K562 (cell line): ENCODE data around the gene MBNL2. TPM values are rescaled to one million over a fixed set of nuclear protein-coding genes. Genes with fewer than 3 reads are reported as not detected.

ENCODE experiments used
- ATAC-seq: fragments of 200-7000 bp; cut with Tn5 transposase; 3 replicates; pipeline ENCODE4 v1.9.1; 2020; ENCODE audit warnings: moderate library complexity
- BruUV-seq: library from RNA; stranded (reverse); fragments of 400-500 nt; replicated peaks from 2 replicates; lab custom pipeline; 2021; lab: Mats Ljungman, UMichigan
- CTCF ChIA-PET: fragments of 300-600 bp; formaldehyde crosslinking; extraction: SDS; loops from one replicate; lab custom pipeline; 2021; ENCODE audit warnings: low intra/inter-chr PET ratio; lab: Yijun Ruan, JAX
- POLR2A ChIA-PET: fragments of 300-600, 350-650 bp; sonication (Branson Sonifier 250); formaldehyde crosslinking; extraction: SDS; loops from one replicate; lab custom pipeline; 2021; ENCODE audit warnings: antibody characterized with exemption, inconsistent platforms; lab: Yijun Ruan, JAX
- DNase-seq, 4 experiments: peaks; one replicate each; pipeline versions ENCODE4 v3.0.0 to v3.0.0-alpha.2; 2011 to 2018; ENCODE audit warnings: low spot score in 3 of 4, mixed read lengths in 3 of 4; ENCODE audit errors: extremely low read depth in 1 of 4
- FAIRE-seq: peaks from 2 replicates; lab custom pipeline; 2011; peaks lifted over from hg19 to GRCh38; lab: Jason Lieb, UNC
- H2AFZ ChIP-seq: 2 replicates; pipeline ENCODE4 v1.6.0; 2011; ENCODE audit warnings: low read depth, low read length, control low read depth, inconsistent platforms
- H3K27ac ChIP-seq: fragments of 200-600 bp; 3 replicates; pipeline ENCODE4 v1.8.0; 2011; ENCODE audit warnings: low read depth, mild to moderate bottlenecking, control low read depth, inconsistent platforms, low read length, moderate library complexity, mixed read lengths; ENCODE audit errors: extremely low read depth
- H3K27me3 ChIP-seq, 2 experiments: fragments of 300-600 bp in 1 of 2; 2 replicates in 1 of 2; 3 replicates in 1 of 2; pipeline versions ENCODE4 v1.6.0 to v1.8.0; 2011; ENCODE audit warnings: inconsistent platforms in 2 of 2, low read length in 2 of 2, mild to moderate bottlenecking in 1 of 2, mixed read lengths in 1 of 2, moderate library complexity in 1 of 2; ENCODE audit not compliant: control insufficient read depth in 2 of 2, insufficient read depth in 2 of 2
- H3K36me3 ChIP-seq: fragments of 300-600 bp; 3 replicates; pipeline ENCODE4 v1.8.0; 2011; ENCODE audit warnings: mild to moderate bottlenecking, low read length, inconsistent platforms; ENCODE audit not compliant: control insufficient read depth, insufficient read depth
- H3K4me1 ChIP-seq, 2 experiments: fragments of 200-600 bp in 1 of 2; replicated peaks in 1 of 2; 2 replicates in 1 of 2; 3 replicates in 1 of 2; pipeline versions ENCODE4 v1.5.1 to v1.8.0; 2011; ENCODE audit warnings: inconsistent platforms in 2 of 2, low read length in 2 of 2, mild to moderate bottlenecking in 1 of 2, mixed read lengths in 1 of 2, moderate library complexity in 1 of 2; ENCODE audit not compliant: control insufficient read depth in 2 of 2, insufficient read depth in 2 of 2
- H3K4me2 ChIP-seq: 2 replicates; pipeline ENCODE4 v1.6.1; 2011; ENCODE audit warnings: low read length, control low read depth, inconsistent platforms, mixed read lengths; ENCODE audit not compliant: insufficient read depth
- H3K4me3 ChIP-seq: fragments of 200-600 bp; sonication (generic), shearing (Covaris generic); 2 replicates; pipeline ENCODE4 v1.5.1; 2016; ENCODE audit warnings: control low read depth, inconsistent platforms
- H3K79me2 ChIP-seq: fragments of 200-600 bp; 3 replicates; pipeline ENCODE4 v1.8.0; 2011; ENCODE audit warnings: low read length, inconsistent platforms; ENCODE audit not compliant: control insufficient read depth, insufficient read depth
- H3K9ac ChIP-seq, 2 experiments: 2 replicates each; pipeline versions ENCODE4 v1.6.0 to v1.6.1; 2011; ENCODE audit warnings: low read depth in 2 of 2, low read length in 2 of 2, control low read depth in 1 of 2, inconsistent platforms in 1 of 2, mild to moderate bottlenecking in 1 of 2, mixed read lengths in 1 of 2; ENCODE audit not compliant: insufficient read depth in 1 of 2
- H3K9me1 ChIP-seq: one replicate; pipeline ENCODE4 v1.6.0; 2011; ENCODE audit warnings: inconsistent platforms, mild to moderate bottlenecking, low read length, moderate library complexity; ENCODE audit not compliant: control insufficient read depth, insufficient read depth
- H3K9me3 ChIP-seq: replicated peaks from 2 replicates; pipeline ENCODE4 v1.5.1; 2011; ENCODE audit warnings: low read depth, low read length, inconsistent platforms; ENCODE audit not compliant: control insufficient read depth, insufficient read depth
- H4K20me1 ChIP-seq: replicated peaks from 2 replicates; pipeline ENCODE4 v1.6.1; 2011; ENCODE audit warnings: low read length, inconsistent platforms, mixed read lengths; ENCODE audit not compliant: control insufficient read depth, insufficient read depth
- EGR1 ChIP-seq: fragments of 450-650 bp; conservative IDR thresholded peaks from 2 replicates; pipeline ENCODE4 v1.6.1; 2017; ENCODE audit warnings: mild to moderate bottlenecking
- NFRKB ChIP-seq: fragments of 450-650 bp; IDR thresholded peaks from 2 replicates; pipeline ENCODE4 v1.6.1; 2016; ENCODE audit warnings: low read depth
- PCBP2 ChIP-seq: fragments of 200-400 bp; formaldehyde crosslinking; IDR thresholded peaks from 2 replicates; pipeline ENCODE4 v1.6.1; 2018; ENCODE audit warnings: low read length, low read depth, mild to moderate bottlenecking, moderate library complexity; ENCODE audit not compliant: poor library complexity, severe bottlenecking
- PTRF ChIP-seq: fragments of 450-650 bp; IDR thresholded peaks from 2 replicates; pipeline ENCODE4 v1.6.1; 2016; ENCODE audit warnings: mild to moderate bottlenecking, missing genetic modification characterization, missing compliant biosample characterization
- TFAM ChIP-seq: fragments of 250-450 bp; sonication (Bioruptor Pico); conservative IDR thresholded peaks from 2 replicates; pipeline ENCODE4 v1.5.0; 2021; ENCODE audit warnings: mild to moderate bottlenecking, moderate library complexity
- TFAP4 ChIP-seq: sonication (generic); formaldehyde crosslinking; IDR thresholded peaks from 2 replicates; pipeline ENCODE4 v1.8.0; 2022; ENCODE audit warnings: missing genetic modification reagents, mild to moderate bottlenecking, moderate library complexity, borderline replicate concordance
- ZNF274 ChIP-seq: IDR thresholded peaks from 2 replicates; pipeline ENCODE4 v1.6.1; 2011; ENCODE audit warnings: low read depth, mild to moderate bottlenecking, low read length, moderate library complexity, borderline replicate concordance
- ZNF644 ChIP-seq: fragments of 200-800 bp; sonication (Bioruptor generic); IDR thresholded peaks from 2 replicates; pipeline ENCODE4 v1.6.1; 2016; ENCODE audit warnings: low read depth, missing genetic modification characterization, missing compliant biosample characterization
- WGBS: fragments of 100-300 bp; shearing (Covaris generic); methylation state at CpG from one replicate; pipeline ENCODE4 v1.1.6; 2016; ENCODE audit warnings: low coverage, mixed read lengths; ENCODE audit not compliant: insufficient coverage; ENCODE audit errors: missing lambda C conversion rate; 5-methylcytosine and 5-hydroxymethylcytosine counted together
- in situ Hi-C: fragments of 300-500 bp; cut with MboI; formaldehyde crosslinking; loops from 4 replicates; pipeline ENCODE4 v1.15.0; 2018; ENCODE audit warnings: inconsistent platforms, mixed read lengths
- intact Hi-C: fragments of 100-400 bp; cut with micrococcal nuclease; formaldehyde crosslinking; loops from 2 replicates; pipeline ENCODE4 v1.14.2; 2022
- polyA plus RNA-seq, 8 experiments: library from polyadenylated mRNA; depleted of rRNA in 4 of 8; stranded (reverse) in 5 of 8; unstranded in 3 of 8; fragments of >200 nt; fragmentation: Nextera tagmentation in 2 of 8; fragmentation: Illumina TruSeq in 1 of 8; extraction: Ambion mirVana in 2 of 8; extraction: Trizol in 1 of 8; gene quantifications; 2 replicates each; pipeline versions ENCODE4 v1.2.1 to v1.2.3, GENCODE V29; 2011 to 2014; ENCODE audit warnings: inconsistent platforms in 1 of 8, missing spikeins in 1 of 8
- total RNA-seq, 7 experiments: library from RNA; depleted of rRNA in 6 of 7; stranded (reverse); fragments of >200 nt in 6 of 7; fragmentation: Illumina TruSeq in 2 of 7; extraction: Trizol in 2 of 7; gene quantifications; 2 replicates each; pipeline versions ENCODE4 v1.2.1 to v1.2.3, GENCODE V29; 2011 to 2021; ENCODE audit warnings: low replicate concordance in 1 of 7

The MBNL2 gene
- total and polyA plus RNA-seq, 9 of the 15 experiments (the other 6 are each of a cell fraction or from before 2014, with no cell fraction given), result 7.0 to 24.8 (median 13.8) TPM

GRCh38 chr13:97234236-97234635 is 12.1 kb downstream of the MBNL2 start:
- no peaks in the 10 kb centered on the region for H3K9me3 ChIP-seq
- H3K27ac ChIP-seq, result no peak overlapping the region
- H3K9me1 ChIP-seq, result no peaks in the 10 kb centered on the region
- no peak overlapping the region for H3K4me3 ChIP-seq
- CTCF ChIA-PET, result no interaction called here
- peaks cover 68% of the 10 kb centered on the region for H4K20me1 ChIP-seq
- H3K4me2 ChIP-seq, result no peak overlapping the region
- H3K9ac ChIP-seq, result no peak overlapping the region
- WGBS, result 77% methylated on average over 5 of the region's 5 CpGs
- ATAC-seq, result peak; percentile 56
- peaks cover 96% of the 10 kb centered on the region for H3K79me2 ChIP-seq
- TF ChIP-seq EGR1 (peak; percentile 56), ZNF274 (no peak)
- in situ Hi-C loops (no loop called here), intact Hi-C loops (no loop called here)
- no peaks in the 10 kb centered on the region for H3K27me3 ChIP-seq
- peaks cover 21% of the 10 kb centered on the region for H3K36me3 ChIP-seq
- no TSS peak for BruUV-seq
- H3K4me1 ChIP-seq, result peaks cover 0 to 37% of the 10 kb centered on the region in 2 experiments; a peak in 4 of 5 replicates
- no peak overlapping the region for H2AFZ ChIP-seq
- FAIRE-seq, result no peak
- POLR2A ChIA-PET, result interaction anchor here (1.1 to 3.2 kb wide), 2 partner anchors 10 to 12 kb away, joined by 6 to 8 read pairs; partner anchors contain the start of gene MBNL2
- DNase-seq, result no peak

GRCh38 chr13:97234742-97235141 is 12.6 kb downstream of the MBNL2 start:
- TF ChIP-seq ZNF644, result no peak
- TF ChIP-seq NFRKB, result no peak
- TF ChIP-seq TFAM, result no peak
- no peak for TF ChIP-seq TFAP4 (CRISPR knock-in tag)
- no peak for TF ChIP-seq PCBP2
- TF ChIP-seq PTRF (tag), result no peak
- Histone ChIP-seq H3K36me3 (peaks cover 21% of the 10 kb centered on the region), H3K4me1 (peaks cover 0 to 35% of the 10 kb centered on the region in 2 experiments; a peak in 3 of 5 replicates), H3K9me3 (no peaks in the 10 kb centered on the region), H3K9me1 (no peaks in the 10 kb centered on the region), H3K9ac (no peak overlapping the region), H3K4me3 (no peak overlapping the region), H4K20me1 (peaks cover 71% of the 10 kb centered on the region), H2AFZ (no peak overlapping the region), H3K27ac (no peak overlapping the region), H3K79me2 (peaks cover 96% of the 10 kb centered on the region), H3K27me3 (no peaks in the 10 kb centered on the region), H3K4me2 (no peak overlapping the region)
- in situ Hi-C loops, result no loop called here
- no peak for FAIRE-seq
- CTCF ChIA-PET, result no interaction called here
- no peak for ATAC-seq
- BruUV-seq, result no TSS peak
- intact Hi-C loops, result no loop called here
- no peak for DNase-seq
- WGBS, result 80% methylated on average over 10 of the region's 13 CpGs
- POLR2A ChIA-PET, result interaction anchor here (0.8 to 3.2 kb wide), 2 partner anchors 10 to 15 kb away, joined by 3 to 8 read pairs; no protein-coding TSS in a partner anchor
